HG02642 (cell line): ENCODE measurements around the gene SLC35A3.

Source experiments
- ATAC-seq: cut with Tn5 transposase; IDR thresholded peaks from one replicate; pipeline ENCODE4 v1.9.1; 2021; ENCODE audit warnings: mild to moderate bottlenecking; ENCODE audit not compliant: unreplicated experiment, poor library complexity

Gene SLC35A3

DNA sequence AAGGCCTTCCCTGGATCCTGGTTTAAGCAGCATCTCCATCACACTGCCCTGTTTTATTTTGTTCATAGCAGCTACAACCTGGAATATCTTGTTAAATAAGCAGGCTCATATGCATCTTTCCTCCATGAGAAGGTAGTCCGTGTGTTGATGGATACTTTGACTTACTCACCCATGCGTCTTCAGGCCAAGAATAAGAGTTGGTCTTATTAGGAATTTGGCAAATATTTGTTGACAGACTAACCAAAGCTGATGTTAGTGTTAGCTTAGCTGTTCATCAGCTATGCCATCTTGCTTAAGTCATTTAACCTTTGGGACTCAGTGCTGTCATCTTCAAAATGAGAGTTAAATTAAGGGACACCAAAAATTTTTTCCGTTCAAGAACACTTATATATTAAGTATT lies 103.7 kb downstream of the SLC35A3 start:
- ATAC-seq = no peak

DNA sequence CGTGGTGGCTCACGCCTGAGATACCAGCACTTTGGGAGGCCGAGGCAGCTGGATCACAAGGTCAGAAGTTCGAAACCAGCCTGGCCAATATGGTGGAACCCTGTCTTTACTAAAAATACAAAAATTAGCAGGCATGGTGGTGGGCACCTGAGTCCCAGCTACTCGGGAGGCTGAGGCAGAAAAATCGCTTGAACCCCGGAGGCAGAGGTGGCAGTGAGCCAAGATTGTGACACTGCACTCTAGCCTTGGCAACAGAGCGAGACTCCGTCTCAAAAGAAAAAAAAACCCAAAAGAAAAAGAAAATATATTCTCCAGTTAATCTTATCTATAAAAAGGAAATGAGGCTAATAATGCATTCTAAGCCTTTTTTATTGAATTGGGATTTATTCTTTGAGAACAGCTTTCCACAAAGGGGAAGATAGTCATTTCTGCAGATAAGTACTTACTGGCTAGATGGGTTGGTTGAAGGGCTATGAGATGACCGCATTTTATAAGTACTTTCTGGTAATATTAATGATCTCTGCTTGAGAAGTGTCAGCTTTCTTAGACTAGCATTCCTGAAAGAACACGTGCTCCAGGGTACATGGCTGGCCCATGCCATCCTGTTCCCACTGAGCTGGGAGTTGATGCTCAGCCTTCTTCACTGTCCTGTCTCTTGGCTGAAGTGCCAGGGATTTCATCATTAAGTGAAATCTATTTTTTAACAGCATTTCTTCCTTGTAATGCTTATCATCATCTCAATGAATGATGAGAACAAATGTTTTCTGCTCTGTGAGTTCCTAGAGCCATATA lies 105.0 kb downstream of the SLC35A3 start:
- ATAC-seq = no peak

DNA sequence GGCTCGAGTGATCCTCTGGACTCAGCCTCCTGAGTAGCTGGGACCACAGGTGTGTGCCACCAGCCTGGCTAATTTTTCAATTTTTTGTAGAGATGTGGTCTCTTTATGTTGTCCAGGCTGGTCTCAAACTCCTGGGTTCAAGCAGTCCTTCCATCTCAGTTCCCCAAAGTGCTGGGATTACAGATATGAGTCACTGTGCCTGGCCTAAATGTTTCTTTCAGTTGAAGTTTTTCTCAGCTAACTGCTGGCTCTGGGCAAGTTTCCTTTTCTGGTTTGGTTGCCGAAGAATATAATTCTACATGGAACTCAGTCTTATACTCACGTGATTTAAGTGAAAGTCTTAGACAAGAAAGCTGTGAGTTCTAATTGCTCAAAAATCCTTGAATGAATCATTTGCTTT lies 106.0 kb downstream of the SLC35A3 start:
- ATAC-seq = peak; percentile 49

DNA sequence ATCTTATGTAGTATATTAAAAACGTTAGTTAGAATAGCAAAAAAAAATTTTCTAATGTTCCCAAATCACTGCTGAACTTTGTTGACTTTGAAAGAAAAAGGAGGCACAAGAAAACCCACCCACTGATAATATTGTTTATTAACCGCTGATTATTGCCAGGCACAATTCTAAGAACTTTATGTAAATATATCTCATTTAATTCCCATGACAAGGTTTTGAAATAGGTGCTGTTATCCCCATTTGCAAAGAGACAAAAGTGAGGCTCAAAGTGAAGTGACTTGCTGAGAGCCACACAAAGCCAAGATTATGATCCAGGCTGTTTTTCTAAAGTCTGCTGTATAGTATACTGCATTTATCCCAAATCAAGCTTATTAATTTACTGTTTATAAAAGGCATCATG lies 106.5 kb downstream of the SLC35A3 start:
- ATAC-seq = peak; percentile 2

DNA sequence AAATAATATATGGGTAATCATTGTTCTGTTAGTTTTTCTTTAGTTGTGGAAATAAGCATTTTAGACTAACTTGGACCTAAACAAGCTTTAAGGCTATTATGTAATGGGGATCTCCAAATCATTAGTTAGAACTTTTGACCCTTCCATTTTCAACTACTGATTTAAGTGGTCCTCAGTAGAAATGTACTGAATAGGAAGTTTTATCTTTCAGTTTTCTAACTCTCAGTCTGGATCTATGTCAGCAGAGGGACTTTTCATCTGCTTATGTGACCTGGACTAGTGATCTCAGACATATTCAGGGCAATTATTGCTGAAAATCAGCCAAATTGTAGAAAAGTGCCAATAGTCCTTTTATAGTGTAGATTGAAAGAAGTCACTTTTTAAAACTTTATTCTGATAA lies 106.9 kb downstream of the SLC35A3 start:
- peak; percentile 79 for ATAC-seq

DNA sequence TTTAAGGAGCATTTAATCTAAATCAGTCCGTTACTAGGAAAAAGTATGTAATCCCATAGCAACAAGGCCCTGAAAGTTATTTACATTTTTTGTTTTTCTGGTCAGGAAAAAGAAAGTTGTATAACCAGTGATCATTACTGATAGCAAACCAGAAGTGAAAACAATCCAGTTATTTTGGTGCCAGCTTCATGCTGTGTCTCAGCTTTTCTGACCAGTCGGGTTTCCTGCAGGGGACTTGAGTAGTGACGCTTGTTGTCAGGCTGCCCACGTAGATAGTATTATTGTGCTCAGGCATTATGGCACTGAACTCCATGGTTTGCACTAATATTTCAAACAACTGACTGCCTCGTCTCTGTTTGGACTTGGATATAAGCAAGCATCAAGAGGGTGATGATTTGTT lies 107.7 kb downstream of the SLC35A3 start:
- peak; percentile 69 for ATAC-seq

DNA sequence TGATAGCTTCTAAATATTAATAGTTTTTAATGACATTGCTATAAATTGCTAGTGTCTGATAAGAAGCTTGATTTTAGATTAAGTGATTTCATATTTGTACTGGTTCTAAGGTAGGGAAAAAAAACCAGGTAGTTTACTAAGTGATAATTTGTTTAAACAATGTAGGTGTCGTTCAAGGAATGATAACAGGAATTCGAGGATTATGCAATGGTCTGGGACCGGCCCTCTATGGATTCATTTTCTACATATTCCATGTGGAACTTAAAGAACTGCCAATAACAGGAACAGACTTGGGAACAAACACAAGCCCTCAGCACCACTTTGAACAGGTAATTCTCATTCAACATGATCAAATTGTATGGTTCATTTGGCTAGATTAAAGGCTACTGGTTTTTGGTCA lies 110.5 kb downstream of the SLC35A3 start:
- ATAC-seq = no peak
